ENCODE measurements around the gene TTC23L.

DNA sequence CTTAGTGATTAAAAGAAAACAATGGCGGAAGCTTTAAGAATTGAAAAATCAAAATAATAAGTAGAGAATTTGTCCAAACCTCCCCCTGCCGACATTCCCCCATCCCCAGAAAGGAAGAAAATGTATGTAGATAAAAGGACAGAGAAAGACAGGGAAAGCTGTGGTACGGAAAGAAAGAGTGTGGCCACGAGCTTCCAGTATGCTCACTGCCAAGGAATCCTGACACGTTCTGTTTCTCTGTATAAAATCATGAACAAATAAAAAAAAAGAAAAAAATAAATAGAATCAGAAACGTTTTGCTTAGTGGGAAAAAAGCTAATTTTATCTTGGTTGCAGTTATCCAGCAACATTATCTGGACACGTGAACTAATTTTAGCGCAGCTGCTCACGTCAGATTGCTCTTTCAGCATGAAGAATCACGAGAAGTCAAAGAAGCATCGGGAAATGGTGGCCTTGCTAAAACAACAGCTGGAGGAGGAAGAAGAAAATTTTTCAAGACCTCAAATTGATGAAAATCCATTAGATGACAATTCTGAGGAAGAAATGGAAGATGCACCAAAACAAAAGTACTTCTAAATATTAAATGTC, 105.6 kb downstream of the TTC23L start:
- no peak for TF ChIP-seq POLR2AphosphoS5 (IDR thresholded peaks at IDR 0.05)
- TF ChIP-seq POLR2A (IDR thresholded peaks at IDR 0.05): no peak
- TF ChIP-seq, protein P1, sequence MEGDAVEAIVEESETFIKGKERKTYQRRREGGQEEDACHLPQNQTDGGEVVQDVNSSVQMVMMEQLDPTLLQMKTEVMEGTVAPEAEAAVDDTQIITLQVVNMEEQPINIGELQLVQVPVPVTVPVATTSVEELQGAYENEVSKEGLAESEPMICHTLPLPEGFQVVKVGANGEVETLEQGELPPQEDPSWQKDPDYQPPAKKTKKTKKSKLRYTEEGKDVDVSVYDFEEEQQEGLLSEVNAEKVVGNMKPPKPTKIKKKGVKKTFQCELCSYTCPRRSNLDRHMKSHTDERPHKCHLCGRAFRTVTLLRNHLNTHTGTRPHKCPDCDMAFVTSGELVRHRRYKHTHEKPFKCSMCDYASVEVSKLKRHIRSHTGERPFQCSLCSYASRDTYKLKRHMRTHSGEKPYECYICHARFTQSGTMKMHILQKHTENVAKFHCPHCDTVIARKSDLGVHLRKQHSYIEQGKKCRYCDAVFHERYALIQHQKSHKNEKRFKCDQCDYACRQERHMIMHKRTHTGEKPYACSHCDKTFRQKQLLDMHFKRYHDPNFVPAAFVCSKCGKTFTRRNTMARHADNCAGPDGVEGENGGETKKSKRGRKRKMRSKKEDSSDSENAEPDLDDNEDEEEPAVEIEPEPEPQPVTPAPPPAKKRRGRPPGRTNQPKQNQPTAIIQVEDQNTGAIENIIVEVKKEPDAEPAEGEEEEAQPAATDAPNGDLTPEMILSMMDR (IDR thresholded peaks at IDR 0.05): no peak

Measured in prostate gland (tissue), 2 donors.